ENCODE data around the gene HPGD.

- TF ChIP-seq CTCF (IDR thresholded peaks at IDR 0.05; ENCODE audit: low read depth, low read length, poor library complexity, severe bottlenecking), result no peak
- no peak for TF ChIP-seq EZH2phosphoT487 (IDR thresholded peaks at IDR 0.05; ENCODE audit: borderline replicate concordance, low read length)
Measured at GRCh38 chr4:174545268-174545667, 23.0 kb upstream of the HPGD start.
